Neural cell (in vitro differentiated cells): ENCODE results near the gene USP36. TPM values are rescaled to one million over a fixed set of nuclear protein-coding genes. Genes with fewer than 3 reads are reported as not detected.

Experiments
- H2AFZ ChIP-seq: fragments of 200-600, 300-800 bp; sonication (generic), shearing (Covaris generic); 2 replicates; pipeline ENCODE4 v1.6.0; 2014; ENCODE audit warnings: low read depth, mild to moderate bottlenecking, antibody characterized with exemption, low read length, moderate library complexity
- H3F3A ChIP-seq: fragments of 200-600 bp; shearing (Covaris generic); 2 replicates; pipeline ENCODE4 v1.6.1; 2016; ENCODE audit warnings: mild to moderate bottlenecking, moderate library complexity, mixed read lengths, antibody characterized with exemption, low read length; ENCODE audit not compliant: insufficient read depth, poor library complexity, severe bottlenecking
- H3K27ac ChIP-seq: fragments of 200-600, 300-800 bp; sonication (generic), shearing (Covaris generic); 2 replicates; pipeline ENCODE4 v1.5.1; 2014; ENCODE audit warnings: mild to moderate bottlenecking, low read length, moderate library complexity
- H3K27me3 ChIP-seq: fragments of 300-800, 200-600 bp; sonication (generic), shearing (Covaris generic); 2 replicates; pipeline ENCODE4 v1.6.0; 2014; ENCODE audit warnings: mild to moderate bottlenecking, low read depth, low read length, moderate library complexity; ENCODE audit not compliant: insufficient read depth
- H3K36me3 ChIP-seq: fragments of 300-800, 200-600 bp; sonication (generic), shearing (Covaris generic); 2 replicates; pipeline ENCODE4 v1.5.1; 2014; ENCODE audit warnings: mild to moderate bottlenecking, antibody characterized with exemption, low read length, moderate library complexity; ENCODE audit not compliant: insufficient read depth
- H3K4me2 ChIP-seq: fragments of 300-800, 200-600 bp; sonication (generic), shearing (Covaris generic); 2 replicates; pipeline ENCODE4 v1.6.0; 2014; ENCODE audit warnings: mild to moderate bottlenecking, low read length
- H3K4me3 ChIP-seq: fragments of 300-800, 200-600 bp; sonication (generic), shearing (Covaris generic); 2 replicates; pipeline ENCODE4 v1.5.1; 2014; ENCODE audit warnings: mild to moderate bottlenecking, low read length, moderate library complexity
- H3K79me2 ChIP-seq: fragments of 200-600 bp; shearing (Covaris generic); replicated peaks from 2 replicates; pipeline ENCODE4 v1.6.0; 2014; ENCODE audit warnings: mild to moderate bottlenecking, low read length, moderate library complexity; ENCODE audit not compliant: insufficient read depth
- H3K9ac ChIP-seq: fragments of 300-800, 200-600 bp; sonication (generic), shearing (Covaris generic); 2 replicates; pipeline ENCODE4 v1.6.1; 2016; ENCODE audit warnings: mild to moderate bottlenecking, low read length, mixed read lengths
- H3K9me2 ChIP-seq: fragments of 200-600 bp; shearing (Covaris generic); 2 replicates; pipeline ENCODE4 v1.6.1; 2016; ENCODE audit warnings: mild to moderate bottlenecking, low read length, mixed read lengths; ENCODE audit not compliant: insufficient read depth
- H3K9me3 ChIP-seq: fragments of 200-600, 300-800 bp; sonication (generic), shearing (Covaris generic); 2 replicates; pipeline ENCODE4 v1.6.1; 2016; ENCODE audit warnings: mild to moderate bottlenecking, mixed run types, low read length, moderate library complexity, mixed read lengths
- H4K20me1 ChIP-seq: fragments of 200-600 bp; shearing (Covaris generic); 2 replicates; pipeline ENCODE4 v1.6.1; 2016; ENCODE audit warnings: mild to moderate bottlenecking, mixed run types; ENCODE audit not compliant: insufficient read depth
- EP300 ChIP-seq: fragments of 450-650 bp; conservative IDR thresholded peaks from 2 replicates; pipeline ENCODE4 v1.6.1; 2014; ENCODE audit warnings: antibody characterized with exemption, mild to moderate bottlenecking, moderate library complexity; ENCODE audit not compliant: poor library complexity, severe bottlenecking
- EZH2 ChIP-seq: fragments of 200-600, 300-800 bp; shearing (Covaris generic), sonication (generic); IDR thresholded peaks from 2 replicates; pipeline ENCODE4 v1.6.1; 2014; ENCODE audit warnings: antibody characterized with exemption, low read length, borderline replicate concordance, mild to moderate bottlenecking; ENCODE audit not compliant: insufficient read depth, poor library complexity, severe bottlenecking
- MXI1 ChIP-seq: fragments of 450-650 bp; conservative IDR thresholded peaks from 2 replicates; pipeline ENCODE4 v1.6.1; 2014; ENCODE audit warnings: antibody characterized with exemption, mild to moderate bottlenecking; ENCODE audit not compliant: poor library complexity, severe bottlenecking
- POLR2AphosphoS5 ChIP-seq: IDR thresholded peaks from 2 replicates; pipeline ENCODE4 v1.6.1; 2012
- RAD21 ChIP-seq: fragments of 450-650 bp; conservative IDR thresholded peaks from 2 replicates; pipeline ENCODE4 v1.6.1; 2014; ENCODE audit warnings: antibody characterized with exemption, mild to moderate bottlenecking, moderate library complexity
- SMC3 ChIP-seq: fragments of 450-650 bp; conservative IDR thresholded peaks from 2 replicates; pipeline ENCODE4 v1.6.1; 2014; ENCODE audit warnings: antibody characterized with exemption, mild to moderate bottlenecking, moderate library complexity; ENCODE audit not compliant: poor library complexity
- TAF1 ChIP-seq: IDR thresholded peaks from 2 replicates; pipeline ENCODE4 v1.6.1; 2012; ENCODE audit warnings: low read depth
- polyA plus RNA-seq: library from polyadenylated mRNA; depleted of rRNA; stranded (reverse); fragments of >200 nt; gene quantifications from 2 replicates; pipeline ENCODE4 v1.2.3, GENCODE V29; 2014
- TF ChIP-seq, protein P1 (sequence below): fragments of 450-650 bp; IDR thresholded peaks from 2 replicates; pipeline ENCODE4 v1.5.1; 2014; ENCODE audit warnings: antibody characterized with exemption, mild to moderate bottlenecking, moderate library complexity; ENCODE audit not compliant: poor library complexity, severe bottlenecking
- TF ChIP-seq, protein P2 (sequence below): IDR thresholded peaks from 2 replicates; pipeline ENCODE4 v1.6.1; 2012; ENCODE audit warnings: borderline replicate concordance

The USP36 gene
- polyA plus RNA-seq, 1 donor from 2014 or later: 14.4 TPM

DNA sequence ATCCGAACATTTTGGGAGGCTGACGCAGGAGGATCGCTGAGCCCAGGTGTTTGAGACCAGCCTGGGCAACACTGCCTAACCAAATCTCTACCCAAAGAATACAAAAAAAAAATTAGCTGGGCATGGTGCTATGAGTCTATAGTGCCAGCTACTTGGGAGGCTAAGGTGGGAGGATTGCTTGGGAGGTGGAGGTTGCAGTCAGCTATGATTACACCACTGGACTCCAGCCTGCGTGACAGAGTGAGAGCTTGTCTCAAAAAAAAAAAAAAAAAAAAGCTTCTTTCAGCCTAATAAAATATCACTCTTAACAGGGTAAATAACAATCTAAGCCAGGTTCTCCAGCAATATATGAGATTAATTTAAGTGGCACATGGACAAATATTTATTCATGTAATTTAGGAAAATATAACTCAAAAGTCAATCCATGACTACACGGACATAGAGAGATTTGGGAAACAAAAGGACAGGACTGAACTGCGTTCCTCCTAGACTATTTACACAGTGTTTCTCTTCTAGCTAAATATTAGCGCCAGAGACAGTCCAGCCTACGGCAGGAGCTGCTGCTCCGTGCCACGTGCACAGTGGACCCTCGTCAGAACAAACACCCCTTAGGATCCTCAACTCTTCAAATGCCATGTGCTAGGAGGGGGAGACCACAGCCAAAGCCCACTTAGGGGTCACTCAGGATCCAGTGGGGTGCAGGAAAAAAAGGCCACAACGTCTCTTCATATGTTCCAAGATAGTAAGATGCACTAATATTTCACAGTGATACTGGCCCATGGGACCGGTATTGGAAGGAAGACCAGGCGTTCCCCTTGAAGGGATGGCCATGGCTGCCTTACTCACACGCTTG is 8.7 kb downstream of the USP36 start:
- Histone ChIP-seq H3K27me3 (no peaks in the 10 kb centered on the region), H3K36me3 (no peaks in the 10 kb centered on the region), H3K9ac (no peak overlapping the region), H3K9me3 (no peaks in the 10 kb centered on the region), H3K4me2 (no peak overlapping the region), H3K9me2 (no peaks in the 10 kb centered on the region), H4K20me1 (no peaks in the 10 kb centered on the region), H3K27ac (no peak overlapping the region), H3K4me3 (no peak overlapping the region), H2AFZ (no peak overlapping the region), H3F3A (no peaks in the 10 kb centered on the region), H3K79me2 (no peaks in the 10 kb centered on the region)
- no peak for TF ChIP-seq RAD21
- TF ChIP-seq, protein P1, sequence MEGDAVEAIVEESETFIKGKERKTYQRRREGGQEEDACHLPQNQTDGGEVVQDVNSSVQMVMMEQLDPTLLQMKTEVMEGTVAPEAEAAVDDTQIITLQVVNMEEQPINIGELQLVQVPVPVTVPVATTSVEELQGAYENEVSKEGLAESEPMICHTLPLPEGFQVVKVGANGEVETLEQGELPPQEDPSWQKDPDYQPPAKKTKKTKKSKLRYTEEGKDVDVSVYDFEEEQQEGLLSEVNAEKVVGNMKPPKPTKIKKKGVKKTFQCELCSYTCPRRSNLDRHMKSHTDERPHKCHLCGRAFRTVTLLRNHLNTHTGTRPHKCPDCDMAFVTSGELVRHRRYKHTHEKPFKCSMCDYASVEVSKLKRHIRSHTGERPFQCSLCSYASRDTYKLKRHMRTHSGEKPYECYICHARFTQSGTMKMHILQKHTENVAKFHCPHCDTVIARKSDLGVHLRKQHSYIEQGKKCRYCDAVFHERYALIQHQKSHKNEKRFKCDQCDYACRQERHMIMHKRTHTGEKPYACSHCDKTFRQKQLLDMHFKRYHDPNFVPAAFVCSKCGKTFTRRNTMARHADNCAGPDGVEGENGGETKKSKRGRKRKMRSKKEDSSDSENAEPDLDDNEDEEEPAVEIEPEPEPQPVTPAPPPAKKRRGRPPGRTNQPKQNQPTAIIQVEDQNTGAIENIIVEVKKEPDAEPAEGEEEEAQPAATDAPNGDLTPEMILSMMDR: no peak
- TF ChIP-seq TAF1: no peak
- TF ChIP-seq, protein P2, sequence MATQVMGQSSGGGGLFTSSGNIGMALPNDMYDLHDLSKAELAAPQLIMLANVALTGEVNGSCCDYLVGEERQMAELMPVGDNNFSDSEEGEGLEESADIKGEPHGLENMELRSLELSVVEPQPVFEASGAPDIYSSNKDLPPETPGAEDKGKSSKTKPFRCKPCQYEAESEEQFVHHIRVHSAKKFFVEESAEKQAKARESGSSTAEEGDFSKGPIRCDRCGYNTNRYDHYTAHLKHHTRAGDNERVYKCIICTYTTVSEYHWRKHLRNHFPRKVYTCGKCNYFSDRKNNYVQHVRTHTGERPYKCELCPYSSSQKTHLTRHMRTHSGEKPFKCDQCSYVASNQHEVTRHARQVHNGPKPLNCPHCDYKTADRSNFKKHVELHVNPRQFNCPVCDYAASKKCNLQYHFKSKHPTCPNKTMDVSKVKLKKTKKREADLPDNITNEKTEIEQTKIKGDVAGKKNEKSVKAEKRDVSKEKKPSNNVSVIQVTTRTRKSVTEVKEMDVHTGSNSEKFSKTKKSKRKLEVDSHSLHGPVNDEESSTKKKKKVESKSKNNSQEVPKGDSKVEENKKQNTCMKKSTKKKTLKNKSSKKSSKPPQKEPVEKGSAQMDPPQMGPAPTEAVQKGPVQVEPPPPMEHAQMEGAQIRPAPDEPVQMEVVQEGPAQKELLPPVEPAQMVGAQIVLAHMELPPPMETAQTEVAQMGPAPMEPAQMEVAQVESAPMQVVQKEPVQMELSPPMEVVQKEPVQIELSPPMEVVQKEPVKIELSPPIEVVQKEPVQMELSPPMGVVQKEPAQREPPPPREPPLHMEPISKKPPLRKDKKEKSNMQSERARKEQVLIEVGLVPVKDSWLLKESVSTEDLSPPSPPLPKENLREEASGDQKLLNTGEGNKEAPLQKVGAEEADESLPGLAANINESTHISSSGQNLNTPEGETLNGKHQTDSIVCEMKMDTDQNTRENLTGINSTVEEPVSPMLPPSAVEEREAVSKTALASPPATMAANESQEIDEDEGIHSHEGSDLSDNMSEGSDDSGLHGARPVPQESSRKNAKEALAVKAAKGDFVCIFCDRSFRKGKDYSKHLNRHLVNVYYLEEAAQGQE: no peak
- no peak for TF ChIP-seq EP300
- no peak for TF ChIP-seq SMC3
- TF ChIP-seq EZH2: no peak
- no peak for TF ChIP-seq MXI1
- no peak for TF ChIP-seq POLR2AphosphoS5

DNA sequence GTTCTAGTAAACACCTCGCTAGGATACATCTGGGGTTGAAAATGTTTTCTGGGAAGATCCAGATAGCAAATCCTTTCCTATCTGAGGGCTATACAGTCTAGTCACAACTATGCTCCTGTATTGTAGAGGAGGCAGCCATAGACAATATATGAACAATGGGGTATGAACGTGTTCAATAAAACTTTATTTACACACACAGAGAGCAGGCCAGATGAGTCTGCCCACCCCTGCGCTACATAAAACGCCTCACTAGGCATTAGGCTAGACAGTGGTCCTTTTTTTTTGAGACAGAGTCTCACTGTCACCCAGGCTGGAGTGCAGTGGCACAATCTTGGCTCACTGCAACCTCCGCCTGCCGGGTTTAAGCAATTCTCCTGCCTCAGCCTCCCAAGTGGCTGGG is 11.1 kb downstream of the USP36 start:
- no peak overlapping the region for H2AFZ ChIP-seq
- TF ChIP-seq POLR2AphosphoS5: no peak
- TF ChIP-seq, protein P1: no peak
- no peaks in the 10 kb centered on the region for H3K27me3 ChIP-seq
- H3K79me2 ChIP-seq: no peaks in the 10 kb centered on the region
- no peak overlapping the region for H3K4me3 ChIP-seq
- H3F3A ChIP-seq: no peaks in the 10 kb centered on the region
- no peak overlapping the region for H3K4me2 ChIP-seq
- H3K9me2 ChIP-seq: no peaks in the 10 kb centered on the region
- no peaks in the 10 kb centered on the region for H3K9me3 ChIP-seq
- H4K20me1 ChIP-seq: no peaks in the 10 kb centered on the region
- no peak overlapping the region for H3K9ac ChIP-seq
- H3K27ac ChIP-seq: no peak overlapping the region
- H3K36me3 ChIP-seq: no peaks in the 10 kb centered on the region
